ENCODE data around the gene PSAPL1.

PSAPL1 gene

GRCh38 chr4:7476820-7477219 is 42.1 kb upstream of the PSAPL1 start:
- TF ChIP-seq CTCF (IDR thresholded peaks at IDR 0.05), result no peak
- Histone ChIP-seq H3K4me3 (ENCODE audit: low read depth, low read length) (no peak overlapping the region), H3K79me2 (no peaks in the 10 kb centered on the region), H3K27ac (no peak overlapping the region), H3K4me1 (no peaks in the 10 kb centered on the region), H3K27me3 (ENCODE audit: control insufficient read depth, insufficient read depth, low read length) (no peaks in the 10 kb centered on the region), H3K4me2 (ENCODE audit: low read length) (no peak overlapping the region), H3K9ac (no peak overlapping the region), H2AFZ (no peak overlapping the region), H3K36me3 (ENCODE audit: control insufficient read depth, insufficient read depth, low read length) (no peaks in the 10 kb centered on the region), H3K9me3 (ENCODE audit: control insufficient read depth, low read length) (no peaks in the 10 kb centered on the region)

GRCh38 chr4:7475207-7475606 is 40.5 kb upstream of the PSAPL1 start:
- H3K9me3 ChIP-seq (ENCODE audit: control insufficient read depth, low read length), result no peaks in the 10 kb centered on the region
- TF ChIP-seq CTCF (IDR thresholded peaks at IDR 0.05), result no peak
- no peak overlapping the region for H3K9ac ChIP-seq
- no peak overlapping the region for H2AFZ ChIP-seq
- H3K4me1 ChIP-seq, result no peaks in the 10 kb centered on the region
- H3K4me2 ChIP-seq (ENCODE audit: low read length), result no peak overlapping the region
- no peaks in the 10 kb centered on the region for H3K79me2 ChIP-seq
- H3K27me3 ChIP-seq (ENCODE audit: control insufficient read depth, insufficient read depth, low read length), result no peaks in the 10 kb centered on the region
- no peak overlapping the region for H3K27ac ChIP-seq
- no peak overlapping the region for H3K4me3 ChIP-seq (ENCODE audit: low read depth, low read length)
- no peaks in the 10 kb centered on the region for H3K36me3 ChIP-seq (ENCODE audit: control insufficient read depth, insufficient read depth, low read length)

DNA sequence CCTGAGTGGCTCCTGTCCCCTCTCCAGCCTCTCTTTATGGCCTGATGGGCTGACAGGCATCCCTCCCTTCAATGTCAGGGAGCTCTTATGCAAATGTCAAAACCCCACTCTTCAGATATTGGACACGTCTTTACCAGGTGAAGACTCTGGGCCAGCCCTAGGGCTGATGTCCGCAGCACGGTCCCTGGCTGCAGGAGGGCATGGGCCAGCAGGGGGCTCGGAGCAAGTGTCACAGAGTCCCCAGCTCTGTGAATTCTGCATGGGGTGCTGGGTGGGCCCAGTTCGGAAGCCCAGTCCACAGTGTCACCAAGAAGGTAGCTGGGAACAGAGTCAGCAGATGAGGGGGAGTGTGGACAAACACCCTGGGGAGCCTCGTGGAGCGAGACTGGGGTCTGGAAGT is 39.6 kb upstream of the PSAPL1 start:
- Histone ChIP-seq H2AFZ (no peak overlapping the region), H3K4me2 (ENCODE audit: low read length) (no peak overlapping the region), H3K9ac (no peak overlapping the region), H3K27me3 (ENCODE audit: control insufficient read depth, insufficient read depth, low read length) (no peaks in the 10 kb centered on the region), H3K27ac (no peak overlapping the region), H3K9me3 (ENCODE audit: control insufficient read depth, low read length) (no peaks in the 10 kb centered on the region), H3K4me3 (ENCODE audit: low read depth, low read length) (no peak overlapping the region), H3K36me3 (ENCODE audit: control insufficient read depth, insufficient read depth, low read length) (no peaks in the 10 kb centered on the region), H3K79me2 (no peaks in the 10 kb centered on the region), H3K4me1 (no peaks in the 10 kb centered on the region)
- TF ChIP-seq CTCF (IDR thresholded peaks at IDR 0.05), result no peak

GRCh38 chr4:7473081-7473480 is 38.4 kb upstream of the PSAPL1 start:
- H3K9ac ChIP-seq, result no peak overlapping the region
- H3K4me2 ChIP-seq (ENCODE audit: low read length), result no peak overlapping the region
- no peaks in the 10 kb centered on the region for H3K9me3 ChIP-seq (ENCODE audit: control insufficient read depth, low read length)
- no peak overlapping the region for H3K27ac ChIP-seq
- no peak for TF ChIP-seq CTCF (IDR thresholded peaks at IDR 0.05)
- no peak overlapping the region for H2AFZ ChIP-seq
- H3K79me2 ChIP-seq, result no peaks in the 10 kb centered on the region
- H3K36me3 ChIP-seq (ENCODE audit: control insufficient read depth, insufficient read depth, low read length), result no peaks in the 10 kb centered on the region
- no peaks in the 10 kb centered on the region for H3K4me1 ChIP-seq
- no peaks in the 10 kb centered on the region for H3K27me3 ChIP-seq (ENCODE audit: control insufficient read depth, insufficient read depth, low read length)
- no peak overlapping the region for H3K4me3 ChIP-seq (ENCODE audit: low read depth, low read length)

DNA sequence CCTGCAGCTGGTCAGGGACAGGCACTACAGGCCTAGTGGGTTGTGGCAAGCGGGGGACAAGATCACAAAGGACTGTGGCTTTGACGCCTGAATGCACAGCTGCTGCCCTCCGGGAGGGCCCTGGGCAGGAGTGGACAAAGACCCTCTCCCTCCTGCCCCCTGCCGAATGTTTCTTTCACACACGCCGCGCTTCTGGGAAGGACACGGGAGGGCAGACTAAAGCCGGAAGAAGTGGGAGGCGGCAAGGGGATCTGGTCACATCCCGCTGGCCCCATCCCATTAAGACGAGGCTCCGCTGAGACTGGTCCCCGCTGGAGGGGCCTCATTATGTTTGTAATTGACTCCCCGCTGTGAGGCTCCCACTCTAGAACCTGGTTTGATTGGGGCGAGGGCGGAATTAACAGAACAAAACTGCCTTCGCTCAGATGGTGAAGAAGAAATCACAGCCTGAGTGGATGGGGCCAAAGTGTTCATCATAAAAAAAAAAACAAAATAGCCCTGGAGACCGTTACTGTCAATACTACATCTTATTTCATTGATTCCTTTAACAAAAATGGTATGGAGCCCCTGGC is 37.8 kb upstream of the PSAPL1 start:
- H3K9ac ChIP-seq, result no peak overlapping the region
- no peak overlapping the region for H3K27ac ChIP-seq
- TF ChIP-seq CTCF (IDR thresholded peaks at IDR 0.05), result no peak
- no peaks in the 10 kb centered on the region for H3K27me3 ChIP-seq (ENCODE audit: control insufficient read depth, insufficient read depth, low read length)
- no peak overlapping the region for H2AFZ ChIP-seq
- no peak overlapping the region for H3K4me3 ChIP-seq (ENCODE audit: low read depth, low read length)
- no peaks in the 10 kb centered on the region for H3K9me3 ChIP-seq (ENCODE audit: control insufficient read depth, low read length)
- H3K36me3 ChIP-seq (ENCODE audit: control insufficient read depth, insufficient read depth, low read length), result no peaks in the 10 kb centered on the region
- H3K4me1 ChIP-seq, result no peaks in the 10 kb centered on the region
- no peaks in the 10 kb centered on the region for H3K79me2 ChIP-seq
- H3K4me2 ChIP-seq (ENCODE audit: low read length), result no peak overlapping the region
